ENCODE measurements around the gene RPL35A.
"Not testable (repeated sequence)": the region's sequence is repeated elsewhere in the genome, so short reads cannot be mapped to it uniquely, and the experiment has no call there.

Gene RPL35A

GRCh38 chr3:197949778-197950676, at the start of gene RPL35A:
RPL35A (plus strand) TSS chr3:197950190; CDS start chr3:197950968, 778 bp downstream.
- Mint-ChIP-seq H3K9me3 (no peaks in the 10 kb centered on the region), H3K27me3 (no peaks in the 10 kb centered on the region), H3K36me3 (peaks cover 30% of the 10 kb centered on the region), H3K4me3 (peak within 1 kb of the TSS; percentile 96), H3K27ac (peak within 1 kb of the TSS; percentile 99), H3K4me1 (peaks cover 42% of the 10 kb centered on the region)

DNA sequence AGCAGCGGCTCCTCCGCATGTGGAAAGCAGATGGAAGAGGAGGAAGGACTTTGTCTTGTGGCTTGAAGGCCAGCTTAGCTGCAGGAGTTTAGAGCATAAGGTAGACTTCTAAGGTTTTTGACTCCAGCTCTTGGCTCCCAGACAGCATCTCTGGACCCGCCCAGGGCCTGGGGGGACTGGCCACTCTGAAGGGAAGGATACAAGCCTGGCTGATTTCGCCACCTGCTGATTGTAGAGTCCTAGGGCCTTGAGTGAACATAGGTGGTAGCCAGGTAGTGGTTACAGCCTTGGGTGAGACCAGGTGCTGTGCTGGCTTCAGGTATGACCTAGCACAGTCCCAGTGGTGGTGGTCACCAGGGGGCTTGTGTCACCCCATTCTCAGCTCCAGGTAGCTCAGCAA, 48.4 kb upstream of the RPL35A start:
- H3K9me3 Mint-ChIP-seq: no peaks in the 10 kb centered on the region
- no peak overlapping the region for H3K27ac Mint-ChIP-seq
- H3K36me3 Mint-ChIP-seq: peaks cover 2% of the 10 kb centered on the region
- H3K4me3 Mint-ChIP-seq: no peak overlapping the region
- peaks cover 16% of the 10 kb centered on the region for H3K4me1 Mint-ChIP-seq
- peaks cover 1% of the 10 kb centered on the region for H3K27me3 Mint-ChIP-seq

GRCh38 chr3:197906023-197906849, 43.8 kb upstream of the RPL35A start:
- Mint-ChIP-seq H3K9me3 (no peaks in the 10 kb centered on the region), H3K4me3 (peak overlapping the region; percentile 41), H3K36me3 (no peaks in the 10 kb centered on the region), H3K27ac (peak overlapping the region; percentile 75), H3K4me1 (peaks cover 27% of the 10 kb centered on the region), H3K27me3 (no peaks in the 10 kb centered on the region)

DNA sequence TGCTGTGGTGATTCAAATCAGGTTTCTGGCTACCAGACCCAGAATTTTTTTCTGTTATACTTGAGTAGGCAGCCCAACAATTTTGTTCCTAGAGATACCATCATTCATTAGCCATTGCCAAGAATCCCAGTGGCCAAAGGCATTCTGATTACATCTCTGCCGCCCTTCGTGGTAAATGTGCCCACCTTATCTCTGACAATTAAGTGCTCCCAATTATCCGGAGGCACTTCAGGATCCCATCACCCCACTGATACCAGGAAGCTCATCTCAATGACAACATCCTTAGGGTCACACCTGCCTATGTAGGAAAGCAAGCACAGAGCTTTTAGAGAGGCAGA, 43.2 kb upstream of the RPL35A start:
- peak overlapping the region; percentile 47 for H3K4me3 Mint-ChIP-seq
- no peaks in the 10 kb centered on the region for H3K27me3 Mint-ChIP-seq

GRCh38 chr3:197907196-197907595, 42.8 kb upstream of the RPL35A start:
- peak overlapping the region; percentile 47 for H3K4me3 Mint-ChIP-seq
- peak overlapping the region; percentile 20 for H3K27ac Mint-ChIP-seq
- H3K9me3 Mint-ChIP-seq: no peaks in the 10 kb centered on the region
- H3K36me3 Mint-ChIP-seq: no peaks in the 10 kb centered on the region
- H3K27me3 Mint-ChIP-seq: no peaks in the 10 kb centered on the region
- H3K4me1 Mint-ChIP-seq: peaks cover 27% of the 10 kb centered on the region

More for the DNA sequence above, 43.2 kb upstream of the RPL35A start:
- H3K36me3 Mint-ChIP-seq: no peaks in the 10 kb centered on the region
- H3K4me1 Mint-ChIP-seq: peaks cover 27% of the 10 kb centered on the region
- no peaks in the 10 kb centered on the region for H3K9me3 Mint-ChIP-seq
- H3K27ac Mint-ChIP-seq: peak overlapping the region; percentile 75

GRCh38 chr3:197908550-197908949, 41.4 kb upstream of the RPL35A start:
- not testable (repeated sequence) for H3K36me3 Mint-ChIP-seq, H3K27me3 Mint-ChIP-seq, H3K27ac Mint-ChIP-seq, H3K4me3 Mint-ChIP-seq, H3K9me3 Mint-ChIP-seq
- H3K4me1 Mint-ChIP-seq: peaks cover 27% of the 10 kb centered on the region

GRCh38 chr3:197908957-197909701, 40.9 kb upstream of the RPL35A start:
- Mint-ChIP-seq H3K9me3 (no peaks in the 10 kb centered on the region), H3K4me1 (peaks cover 27% of the 10 kb centered on the region), H3K27me3 (no peaks in the 10 kb centered on the region), H3K36me3 (no peaks in the 10 kb centered on the region), H3K4me3 (no peak overlapping the region), H3K27ac (no peak overlapping the region)

- Mint-ChIP-seq H3K4me3 (no peak overlapping the region), H3K36me3 (peaks cover 4% of the 10 kb centered on the region), H3K4me1 (no peaks in the 10 kb centered on the region), H3K9me3 (no peaks in the 10 kb centered on the region), H3K27ac (no peak overlapping the region), H3K27me3 (no peaks in the 10 kb centered on the region)
Observed at GRCh38 chr3:197912741-197913476, 37.1 kb upstream of the RPL35A start.

GRCh38 chr3:197913641-197914380, 36.2 kb upstream of the RPL35A start:
- no peaks in the 10 kb centered on the region for H3K4me1 Mint-ChIP-seq
- peaks cover 4% of the 10 kb centered on the region for H3K36me3 Mint-ChIP-seq
- H3K27ac Mint-ChIP-seq: no peak overlapping the region
- no peaks in the 10 kb centered on the region for H3K9me3 Mint-ChIP-seq
- no peak overlapping the region for H3K4me3 Mint-ChIP-seq
- no peaks in the 10 kb centered on the region for H3K27me3 Mint-ChIP-seq

- not testable (repeated sequence) for H3K4me3 Mint-ChIP-seq, H3K27ac Mint-ChIP-seq, H3K9me3 Mint-ChIP-seq, H3K27me3 Mint-ChIP-seq, H3K36me3 Mint-ChIP-seq, H3K4me1 Mint-ChIP-seq
Observed at GRCh38 chr3:197921429-197922275, 28.3 kb upstream of the RPL35A start.

- H3K36me3 Mint-ChIP-seq: peaks cover 18% of the 10 kb centered on the region
- H3K4me1 Mint-ChIP-seq: no peaks in the 10 kb centered on the region
- H3K9me3 Mint-ChIP-seq: no peaks in the 10 kb centered on the region
- H3K27me3 Mint-ChIP-seq: no peaks in the 10 kb centered on the region
- no peak overlapping the region for H3K27ac Mint-ChIP-seq
- no peak overlapping the region for H3K4me3 Mint-ChIP-seq
Observed at GRCh38 chr3:197926418-197926817, 23.6 kb upstream of the RPL35A start.

GRCh38 chr3:197927578-197927977, 22.4 kb upstream of the RPL35A start:
- peaks cover 14% of the 10 kb centered on the region for H3K36me3 Mint-ChIP-seq
- not testable (repeated sequence) for H3K9me3 Mint-ChIP-seq, H3K4me1 Mint-ChIP-seq, H3K27me3 Mint-ChIP-seq, H3K27ac Mint-ChIP-seq, H3K4me3 Mint-ChIP-seq

DNA sequence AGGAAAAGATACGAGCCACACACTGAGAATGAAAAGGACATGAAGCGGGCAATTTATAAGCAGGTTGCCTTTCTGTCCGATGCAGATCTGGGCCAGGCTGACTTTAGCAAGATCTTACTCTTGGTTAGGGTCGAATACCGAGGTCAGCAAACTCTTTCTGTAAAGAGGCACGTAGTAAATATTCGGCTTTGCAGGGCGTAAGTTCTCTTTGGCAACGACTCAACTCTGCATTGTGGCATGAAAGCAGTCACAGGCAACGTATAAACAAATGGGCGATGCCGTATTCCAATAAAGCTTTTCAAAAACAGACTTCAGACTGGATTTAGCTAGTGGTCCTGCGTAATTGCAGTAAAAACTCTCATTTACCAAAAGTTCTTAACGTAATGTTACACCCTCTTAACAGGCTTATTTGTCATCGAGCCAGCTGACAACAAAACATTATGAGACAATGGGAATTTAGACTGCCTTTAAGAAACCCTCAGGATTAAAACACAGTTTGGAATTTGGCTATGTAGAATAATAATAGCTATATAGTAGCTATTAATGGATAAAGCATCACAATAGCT, 13.1 kb upstream of the RPL35A start:
- Mint-ChIP-seq H3K9me3 (no peaks in the 10 kb centered on the region), H3K36me3 (no peaks in the 10 kb centered on the region), H3K4me1 (no peaks in the 10 kb centered on the region), H3K4me3 (no peak overlapping the region), H3K27me3 (no peaks in the 10 kb centered on the region), H3K27ac (no peak overlapping the region)
